GM21447 (cell line): ENCODE results near the gene SF3B5.
"Not testable (repeated sequence)": the region's sequence is repeated elsewhere in the genome, so short reads cannot be mapped to it uniquely, and the experiment has no call there.

ENCODE experiments used
- ATAC-seq: cut with Tn5 transposase; IDR thresholded peaks from one replicate; pipeline ENCODE4 v1.9.1; 2021; ENCODE audit not compliant: unreplicated experiment

Gene SF3B5

GRCh38 chr6:144106206-144106605 lies 10.8 kb upstream of the SF3B5 start:
- no peak for ATAC-seq

GRCh38 chr6:144104898-144105487 lies 9.6 kb upstream of the SF3B5 start:
- ATAC-seq, result peak; percentile 91

GRCh38 chr6:144104488-144104887 lies 9.1 kb upstream of the SF3B5 start:
- ATAC-seq, result no peak

DNA sequence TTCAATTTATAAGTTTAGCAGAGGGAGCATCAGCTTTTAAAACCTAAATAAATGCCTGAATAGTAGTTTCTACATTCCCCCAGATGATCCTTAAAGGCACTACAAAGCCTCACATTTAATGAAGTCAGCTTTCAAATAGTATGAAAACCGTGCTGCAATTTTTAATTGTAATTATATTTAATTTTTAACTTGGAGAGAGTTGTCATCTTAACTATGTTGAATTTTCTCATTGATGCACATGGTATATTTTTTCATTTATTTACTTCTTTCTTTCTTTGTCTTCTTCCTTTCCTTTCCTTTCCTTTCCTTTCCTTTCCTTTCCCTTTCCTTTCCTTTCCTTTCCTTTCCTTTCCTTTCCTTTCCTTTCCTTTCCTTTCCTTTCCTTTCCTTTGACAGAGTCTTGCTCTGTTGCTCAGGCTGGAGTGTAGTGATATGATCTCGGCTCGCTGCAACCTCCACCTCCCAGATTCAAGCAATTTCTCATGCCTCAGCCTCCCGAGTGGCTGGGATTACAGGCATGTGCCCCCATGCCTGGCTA lies 7.7 kb upstream of the SF3B5 start:
- no peak for ATAC-seq

- ATAC-seq, result no peak
These were observed 3.6 kb upstream of the SF3B5 start for GRCh38 chr6:144098993-144099392.

- ATAC-seq, result peak; percentile 1
These were observed 641 bp downstream of the SF3B5 start for GRCh38 chr6:144094731-144095133.

- ATAC-seq, result no peak
These were observed 1.7 kb downstream of the SF3B5 start for GRCh38 chr6:144093658-144094057.

- no peak for ATAC-seq
These were observed 2.1 kb downstream of the SF3B5 start for GRCh38 chr6:144093236-144093635.

GRCh38 chr6:144090384-144090783 lies 5.0 kb downstream of the SF3B5 start:
- ATAC-seq, result no peak

GRCh38 chr6:144087789-144088426 lies 7.5 kb downstream of the SF3B5 start:
- ATAC-seq, result no peak

DNA sequence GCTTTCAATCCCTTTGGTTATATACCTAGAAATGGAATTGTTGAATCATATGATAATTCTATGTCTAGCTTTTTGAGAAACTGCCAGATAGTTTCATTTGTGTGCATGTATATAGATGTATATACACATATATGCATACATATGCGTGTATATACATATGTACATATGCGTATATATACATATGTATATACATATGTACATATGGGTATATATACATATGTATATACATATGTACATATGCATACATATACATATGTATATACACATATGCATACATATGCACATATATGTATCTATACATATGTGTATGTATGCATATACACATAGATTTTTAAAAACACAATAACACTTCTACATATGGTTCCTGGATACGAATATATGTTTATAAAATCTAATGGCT lies 8.4 kb downstream of the SF3B5 start:
- ATAC-seq, result no peak

DNA sequence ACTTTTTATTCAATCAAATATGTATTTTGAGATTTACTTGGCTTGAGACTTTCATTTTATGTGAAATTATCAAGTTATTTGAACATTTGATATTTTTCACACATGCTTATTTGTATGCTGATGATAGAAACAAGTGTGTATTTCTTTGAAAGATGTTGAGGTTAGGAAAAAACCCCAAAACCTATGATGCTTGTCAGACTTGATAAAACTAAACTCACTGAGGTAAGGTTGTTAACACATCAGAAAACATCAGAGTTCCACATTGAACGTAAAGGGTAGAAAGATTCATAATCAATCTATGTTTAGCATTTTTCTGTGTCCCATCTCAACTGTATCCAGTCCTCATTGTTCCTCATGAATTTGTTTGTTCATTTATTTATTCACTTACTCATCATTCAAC lies 12.2 kb downstream of the SF3B5 start:
- no peak for ATAC-seq

DNA sequence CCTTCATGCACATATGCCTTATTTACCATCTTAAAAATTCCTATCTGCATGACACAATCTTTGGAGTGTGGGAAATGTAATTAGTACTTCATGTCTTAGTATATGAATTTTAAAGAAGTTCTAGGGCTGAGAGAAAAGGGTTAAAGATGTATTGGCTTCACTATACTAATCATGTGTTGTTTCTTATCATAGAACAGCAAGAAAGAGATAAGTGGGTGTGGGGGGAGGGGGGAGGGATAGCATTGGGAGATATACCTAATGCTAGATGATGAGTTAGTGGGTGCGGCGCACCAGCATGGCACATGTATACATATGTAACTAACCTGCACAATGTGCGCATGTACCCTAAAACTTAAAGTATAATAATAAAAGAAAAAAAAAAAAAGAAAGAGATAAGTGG lies 13.0 kb downstream of the SF3B5 start:
- not testable (repeated sequence) for ATAC-seq

DNA sequence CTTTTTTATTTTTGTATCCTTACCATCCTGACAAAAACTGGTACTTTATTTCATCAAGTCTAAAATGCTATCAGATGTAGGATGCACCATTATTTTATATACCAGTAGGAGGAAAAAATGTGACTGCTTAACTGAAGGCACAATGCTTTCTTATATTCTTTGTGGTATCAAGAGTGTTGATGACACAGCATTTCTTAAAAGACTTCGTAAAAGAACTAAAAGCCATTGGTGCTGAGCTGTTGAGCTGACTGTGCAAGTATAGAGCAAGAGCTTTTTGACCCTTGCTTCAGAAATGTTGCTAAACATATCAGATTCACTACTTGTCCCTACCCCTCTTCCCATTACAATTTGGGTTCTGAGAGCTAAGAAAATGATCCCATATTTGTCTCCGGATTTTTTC lies 17.5 kb downstream of the SF3B5 start:
- ATAC-seq, result no peak

GRCh38 chr6:144075875-144076274 lies 19.5 kb downstream of the SF3B5 start:
- no peak for ATAC-seq

DNA sequence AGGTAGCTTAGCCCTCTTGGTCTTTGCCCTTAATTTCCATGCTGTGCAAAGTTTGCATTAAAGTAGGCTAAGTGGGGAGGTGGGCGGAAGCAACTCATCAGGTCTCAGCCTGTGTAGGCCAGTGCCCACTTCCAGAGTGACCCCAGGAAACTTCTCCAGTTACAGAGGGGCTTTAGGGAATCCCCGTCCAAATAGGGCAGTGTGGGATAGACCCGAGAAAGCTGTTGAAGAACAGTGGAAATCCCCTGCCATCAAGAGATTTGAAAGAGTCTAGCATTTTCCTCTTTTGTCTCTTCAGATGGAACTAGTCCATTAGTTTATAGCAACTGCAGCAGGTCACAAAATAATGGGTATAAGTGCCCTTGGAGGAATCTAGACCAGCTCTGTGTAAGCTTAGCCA lies 20.2 kb downstream of the SF3B5 start:
- ATAC-seq, result peak; percentile 76

- ATAC-seq, result no peak
These were observed 22.3 kb downstream of the SF3B5 start for GRCh38 chr6:144073024-144073423.

GRCh38 chr6:144069506-144069905 lies 25.9 kb downstream of the SF3B5 start:
- no peak for ATAC-seq

DNA sequence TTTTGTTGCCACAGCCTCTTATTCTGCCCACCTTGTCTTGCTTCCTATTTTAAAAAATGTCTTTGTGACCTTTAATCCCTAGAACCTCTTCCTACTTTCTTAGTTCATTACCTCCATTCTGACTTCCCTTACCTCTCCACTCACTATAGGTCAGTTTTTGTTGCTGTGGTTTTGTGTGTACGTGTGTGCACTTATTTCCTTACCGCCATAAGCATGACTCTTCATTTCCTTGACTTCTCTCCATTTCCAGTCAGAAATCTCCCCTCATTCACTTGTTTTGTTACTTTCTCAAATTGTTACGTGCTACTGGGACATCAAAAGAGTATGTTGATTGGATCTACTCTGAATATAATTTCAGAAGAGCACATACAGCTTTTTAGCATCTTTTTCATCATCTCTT lies 26.6 kb downstream of the SF3B5 start:
- no peak for ATAC-seq

DNA sequence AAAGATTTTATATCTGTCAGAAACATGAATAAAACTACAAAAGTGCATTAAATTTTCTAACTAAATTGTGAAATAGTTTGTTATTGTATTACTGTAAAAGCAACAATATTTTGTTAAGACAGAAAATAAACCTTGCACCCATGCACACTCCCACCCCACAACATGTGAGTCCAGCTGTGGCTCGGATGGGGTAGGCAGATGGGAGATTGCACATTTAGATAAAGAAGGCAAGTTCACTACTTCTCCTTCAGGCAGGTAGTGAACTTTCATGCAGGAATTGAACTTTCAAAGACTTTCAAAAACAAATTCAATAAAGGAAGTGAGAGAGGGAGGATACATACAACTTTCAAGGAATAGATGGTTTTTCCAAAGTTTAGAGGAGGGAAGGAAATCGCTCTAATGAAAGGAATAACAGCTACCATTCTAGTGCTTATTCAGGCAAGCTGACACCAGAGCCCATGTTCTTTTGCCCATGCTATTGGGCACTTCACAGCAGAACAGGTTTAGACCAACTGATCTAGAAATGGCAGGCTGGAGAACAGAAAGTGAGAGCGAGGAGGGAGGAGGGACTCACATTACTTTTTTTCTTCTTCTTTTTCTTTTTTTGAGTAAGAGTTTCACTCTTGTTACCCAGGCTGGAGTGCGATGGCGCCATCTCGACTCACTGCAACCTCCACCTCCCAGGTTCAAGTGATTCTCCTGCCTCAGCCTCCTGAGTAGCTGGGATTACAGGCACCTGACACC lies 28.5 kb downstream of the SF3B5 start:
- ATAC-seq, result peak; percentile 36

DNA sequence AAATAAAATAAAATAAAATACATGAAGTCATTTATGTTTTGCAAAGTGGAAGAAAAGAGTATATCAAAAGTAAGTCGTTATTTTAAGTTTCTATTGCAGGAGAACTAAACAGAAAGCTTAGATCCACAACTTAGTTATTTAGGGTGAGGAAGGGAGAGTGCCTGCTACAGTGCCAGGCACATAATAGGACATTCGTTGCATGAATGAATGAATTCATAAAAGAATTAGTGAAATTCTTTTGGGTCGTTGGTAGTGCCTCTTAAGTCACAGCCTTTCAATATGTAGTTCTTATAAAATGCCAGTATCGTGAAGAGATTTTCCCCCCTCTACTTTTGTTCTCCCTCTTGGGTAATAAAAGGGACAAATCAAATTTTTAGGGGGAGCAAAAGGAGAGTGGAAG lies 29.1 kb downstream of the SF3B5 start:
- no peak for ATAC-seq

GRCh38 chr6:144065213-144065660 lies 30.1 kb downstream of the SF3B5 start:
- ATAC-seq, result peak; percentile 4
